HepG2 (cell line): ENCODE data around the gene KIF25. TPM values are rescaled to one million over a fixed set of nuclear protein-coding genes. Genes with fewer than 3 reads are reported as not detected.

Source experiments
- FUBP1 ChIP-seq: sonication (generic); formaldehyde crosslinking; IDR thresholded peaks from 2 replicates; pipeline ENCODE4 v1.5.1; 2020; ENCODE audit warnings: missing genetic modification reagents, mild to moderate bottlenecking, borderline replicate concordance
- ZNF235 ChIP-seq: sonication (generic); formaldehyde crosslinking; IDR thresholded peaks from 2 replicates; pipeline ENCODE4 v1.8.1; 2023; ENCODE audit warnings: mild to moderate bottlenecking, missing genetic modification reagents, borderline replicate concordance
- ZNF407 ChIP-seq: sonication (generic); formaldehyde crosslinking; IDR thresholded peaks from one replicate; pipeline ENCODE4 v1.5.1; 2020; ENCODE audit warnings: mild to moderate bottlenecking, missing genetic modification reagents; ENCODE audit errors: not compliant biosample characterization
- polyA plus RNA-seq, 8 experiments: library from polyadenylated mRNA; depleted of rRNA in 3 of 8; stranded (reverse) in 7 of 8; unstranded in 1 of 8; fragments of >200 nt; fragmentation: Illumina TruSeq in 4 of 8; extraction: Trizol in 4 of 8; gene quantifications; 2 replicates each; pipeline versions ENCODE4 v1.2.1 to v1.2.3, GENCODE V29; 2011 to 2016; ENCODE audit warnings: low read depth in 4 of 8, missing spikeins in 1 of 8, mixed read lengths in 1 of 8; ENCODE audit not compliant: insufficient read depth in 1 of 8
- total RNA-seq, 5 experiments: library from RNA; depleted of rRNA; stranded (reverse); fragments of >200 nt; fragmentation: Illumina TruSeq; extraction: Trizol; gene quantifications; 2 replicates each; pipeline ENCODE4 v1.2.3, GENCODE V29; 2016; ENCODE audit warnings: low read depth in 1 of 5

The KIF25 gene
- total and polyA plus RNA-seq, 2 of the 13 experiments (the other 11 are each of a cell fraction or from before 2014, with no cell fraction given), result not detected

- no peak for TF ChIP-seq ZNF407 (CRISPR knock-in tag)
- no peak for TF ChIP-seq ZNF235 (CRISPR knock-in tag)
- peak; percentile 20; the same call in 1 of the 2 replicates for TF ChIP-seq FUBP1
Observed at GRCh38 chr6:167956491-167956890, 41.0 kb upstream of the KIF25 start (continued).
